Fibroblast of peridontal ligament (primary cell): ENCODE data around the gene CUTC.
A peak's percentile ranks its signal among the peaks of the same experiment; 100 is the strongest.
"Not testable (repeated sequence)": the region's sequence is repeated elsewhere in the genome, so short reads cannot be mapped to it uniquely, and the experiment has no call there.

Source experiments
- DNase-seq: peaks from one replicate; pipeline ENCODE4 v3.0.0-alpha.2; 2010; ENCODE audit errors: extremely low read depth

CUTC gene

GRCh38 chr10:99742701-99743100 lies 10.7 kb downstream of the CUTC start:
- DNase-seq, result peak; percentile 76

GRCh38 chr10:99743841-99744240 lies 11.8 kb downstream of the CUTC start:
- DNase-seq, result no peak

- DNase-seq, result not testable (repeated sequence)
These were observed 14.1 kb downstream of the CUTC start for GRCh38 chr10:99746166-99746565.

- no peak for DNase-seq
These were observed 16.9 kb downstream of the CUTC start for GRCh38 chr10:99748823-99749451.

GRCh38 chr10:99750641-99751040 lies 18.6 kb downstream of the CUTC start:
- no peak for DNase-seq

- no peak for DNase-seq
These were observed 22.6 kb downstream of the CUTC start for GRCh38 chr10:99754670-99755069.

- no peak for DNase-seq
These were observed 24.1 kb downstream of the CUTC start for GRCh38 chr10:99756159-99756558.

GRCh38 chr10:99758211-99758891 lies 26.3 kb downstream of the CUTC start:
- peak; percentile 49 for DNase-seq

- DNase-seq, result no peak
These were observed 28.3 kb downstream of the CUTC start for GRCh38 chr10:99760321-99760720.

- peak; percentile 44 for DNase-seq
These were observed 29.3 kb downstream of the CUTC start for GRCh38 chr10:99761365-99761764.

GRCh38 chr10:99765672-99766301 lies 33.8 kb downstream of the CUTC start:
- DNase-seq, result no peak

GRCh38 chr10:99766302-99766681 lies 34.3 kb downstream of the CUTC start:
- DNase-seq, result no peak

GRCh38 chr10:99767901-99768300 lies 35.9 kb downstream of the CUTC start:
- DNase-seq, result no peak

GRCh38 chr10:99768556-99768955 lies 36.5 kb downstream of the CUTC start:
- DNase-seq, result peak; percentile 38

GRCh38 chr10:99769706-99770105 lies 37.7 kb downstream of the CUTC start:
- DNase-seq, result no peak

GRCh38 chr10:99770408-99771045 lies 38.5 kb downstream of the CUTC start:
- no peak for DNase-seq

GRCh38 chr10:99775850-99776249 lies 43.8 kb downstream of the CUTC start:
- DNase-seq, result peak; percentile 92

- no peak for DNase-seq
These were observed 46.1 kb downstream of the CUTC start for GRCh38 chr10:99777918-99778714.

GRCh38 chr10:99779335-99779734 lies 47.3 kb downstream of the CUTC start:
- DNase-seq, result peak; percentile 62

- DNase-seq, result no peak
These were observed 49.8 kb downstream of the CUTC start for GRCh38 chr10:99781734-99782429.
